Body of pancreas (tissue), 4 donors: ENCODE results near the gene ACTN2. TPM values are rescaled to one million over a fixed set of nuclear protein-coding genes. Genes with fewer than 3 reads are reported as not detected.

Source experiments
- ATAC-seq: fragments of 150-250 bp; one replicate; pipeline ENCODE4 v1.9.1; 2016
- DNase-seq, 4 donors: peaks; one replicate each; pipeline ENCODE4 v3.0.0-alpha.2; 2019
- H3K27ac ChIP-seq, 4 donors: fragments of 200-600 bp; sonication (generic); 1 replicate in 3 of 4; 2 replicates in 1 of 4; pipeline versions ENCODE4 v1.5.1 to v1.6.1; 2016 to 2019; ENCODE audit warnings: mild to moderate bottlenecking in 1 of 4, mixed read lengths in 1 of 4, moderate library complexity in 1 of 4
- H3K27me3 ChIP-seq, 2 donors: fragments of 200-600 bp; sonication (generic); one replicate each; pipeline ENCODE4 v1.6.0; 2016; ENCODE audit warnings: mild to moderate bottlenecking in 1 of 2
- H3K36me3 ChIP-seq, 2 donors: fragments of 200-600 bp; sonication (generic); replicated peaks in 1 of 2; 2 replicates each; pipeline ENCODE4 v1.5.1; 2016; ENCODE audit warnings: low read depth in 2 of 2; ENCODE audit not compliant: insufficient read depth in 1 of 2
- H3K4me1 ChIP-seq: fragments of 200-600 bp; sonication (generic); one replicate; pipeline ENCODE4 v1.6.0; 2016
- H3K4me3 ChIP-seq, 2 donors: fragments of 200-600 bp; sonication (generic); 1 replicate in 1 of 2; 2 replicates in 1 of 2; pipeline ENCODE4 v1.5.1; 2016 to 2019
- H3K9me3 ChIP-seq, 3 donors: fragments of 200-600 bp; sonication (generic); 1 replicate in 2 of 3; 2 replicates in 1 of 3; pipeline ENCODE4 v1.5.1; 2016
- POLR2A ChIP-seq, 3 donors: fragments of 450-650 bp; IDR thresholded peaks; one replicate each; pipeline ENCODE4 v1.6.1; 2016; ENCODE audit warnings: antibody characterized with exemption in 3 of 3, mild to moderate bottlenecking in 2 of 3
- WGBS, 2 donors: methylation state at CpG; one replicate each; pipeline ENCODE4 v1.1.5; 2017; 5-methylcytosine and 5-hydroxymethylcytosine counted together
- intact Hi-C: fragments of 100-400 bp; cut with DNase I; formaldehyde crosslinking; loops from one replicate; pipeline ENCODE4 v1.15.1; 2023
- total RNA-seq, 2 donors: library from RNA; depleted of rRNA; stranded (reverse); fragments of >200 nt; gene quantifications; one replicate each; pipeline ENCODE4 v1.1.0, GENCODE V29; 2016
- TF ChIP-seq, protein P1 (sequence below), 7 experiments: fragments of 450-650 bp in 4 of 7; fragments of 200-600 bp in 3 of 7; sonication (generic) in 3 of 7; IDR thresholded peaks; one replicate each; pipeline ENCODE4 v1.5.1; 2016 to 2019; ENCODE audit warnings: antibody characterized with exemption in 7 of 7

Gene ACTN2
- total RNA-seq, 2 donors from 2014 or later: 3.0 to 3.1 TPM

DNA sequence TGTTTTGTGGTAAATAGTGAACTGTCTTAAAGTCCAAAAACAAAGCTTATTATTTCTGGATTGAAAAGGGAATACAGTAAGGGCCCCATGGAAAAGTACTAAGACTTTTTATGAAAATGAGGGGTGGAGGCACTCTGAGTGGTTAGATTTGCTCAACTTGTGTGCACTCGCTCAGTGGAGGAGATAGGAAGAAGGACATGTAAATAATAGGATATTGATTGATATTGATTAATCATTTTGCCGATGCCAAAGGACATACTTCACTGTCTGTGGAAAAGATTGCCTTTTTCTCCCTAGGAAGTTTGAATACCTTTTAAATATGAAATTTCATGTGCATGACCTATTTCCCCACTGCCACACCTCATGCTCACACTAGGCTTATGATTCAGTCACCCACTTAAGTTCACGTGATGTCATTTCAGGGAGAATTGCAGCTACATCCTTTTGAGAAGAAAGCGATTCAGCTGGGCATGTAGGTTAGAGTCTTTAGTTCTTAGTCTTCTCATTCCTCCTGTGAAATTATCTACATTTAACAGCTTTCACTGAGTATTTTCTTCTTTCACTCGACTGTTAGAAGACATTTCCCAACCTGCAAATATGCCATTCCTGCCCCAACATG, 113.8 kb downstream of the ACTN2 start:
- ATAC-seq: no peak
- intact Hi-C loops: no loop called here
- Histone ChIP-seq H3K4me1 (peaks cover 47% of the 10 kb centered on the region), H3K4me3 (no peak overlapping the region), H3K9me3 (no peaks in the 10 kb centered on the region), H3K36me3 (no peaks in the 10 kb centered on the region), H3K27ac (peak overlapping the region in 2 of 4 donors; percentile 5 to 30), H3K27me3 (no peaks in the 10 kb centered on the region)
- TF ChIP-seq, protein P1, sequence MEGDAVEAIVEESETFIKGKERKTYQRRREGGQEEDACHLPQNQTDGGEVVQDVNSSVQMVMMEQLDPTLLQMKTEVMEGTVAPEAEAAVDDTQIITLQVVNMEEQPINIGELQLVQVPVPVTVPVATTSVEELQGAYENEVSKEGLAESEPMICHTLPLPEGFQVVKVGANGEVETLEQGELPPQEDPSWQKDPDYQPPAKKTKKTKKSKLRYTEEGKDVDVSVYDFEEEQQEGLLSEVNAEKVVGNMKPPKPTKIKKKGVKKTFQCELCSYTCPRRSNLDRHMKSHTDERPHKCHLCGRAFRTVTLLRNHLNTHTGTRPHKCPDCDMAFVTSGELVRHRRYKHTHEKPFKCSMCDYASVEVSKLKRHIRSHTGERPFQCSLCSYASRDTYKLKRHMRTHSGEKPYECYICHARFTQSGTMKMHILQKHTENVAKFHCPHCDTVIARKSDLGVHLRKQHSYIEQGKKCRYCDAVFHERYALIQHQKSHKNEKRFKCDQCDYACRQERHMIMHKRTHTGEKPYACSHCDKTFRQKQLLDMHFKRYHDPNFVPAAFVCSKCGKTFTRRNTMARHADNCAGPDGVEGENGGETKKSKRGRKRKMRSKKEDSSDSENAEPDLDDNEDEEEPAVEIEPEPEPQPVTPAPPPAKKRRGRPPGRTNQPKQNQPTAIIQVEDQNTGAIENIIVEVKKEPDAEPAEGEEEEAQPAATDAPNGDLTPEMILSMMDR (IDR thresholded peaks at IDR 0.05): no peak
- no peak for TF ChIP-seq POLR2A (IDR thresholded peaks at IDR 0.05)
- DNase-seq: no peak
- 29 to 42% methylated on average over 5 of the region's 5 CpGs for WGBS, 2 donors

DNA sequence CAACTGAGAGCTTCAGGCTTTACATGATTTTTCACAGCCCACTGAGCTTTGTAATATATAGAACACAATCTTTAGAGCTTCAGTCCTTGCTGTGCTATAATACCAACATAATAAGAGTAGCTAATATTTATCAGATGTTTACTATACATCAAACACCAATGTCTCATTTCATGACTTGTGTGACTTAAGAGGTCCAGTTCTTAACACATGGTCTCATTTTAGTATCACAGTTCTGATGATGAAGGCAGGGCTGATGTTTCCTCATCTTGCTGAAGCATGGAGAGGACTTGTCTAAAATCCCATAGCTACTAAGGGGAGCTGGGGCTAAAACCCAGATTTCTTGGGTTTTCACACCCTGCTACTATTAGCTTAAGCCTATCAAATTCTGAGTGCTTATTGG, 114.3 kb downstream of the ACTN2 start:
- Histone ChIP-seq H3K27me3 (no peaks in the 10 kb centered on the region), H3K4me3 (no peak overlapping the region), H3K9me3 (no peaks in the 10 kb centered on the region), H3K27ac (peak overlapping the region in 2 of 4 donors; percentile 5 to 30), H3K36me3 (no peaks in the 10 kb centered on the region), H3K4me1 (peaks cover 52% of the 10 kb centered on the region)
- ATAC-seq: no peak
- intact Hi-C loops: no loop called here
- TF ChIP-seq, protein P1 (IDR thresholded peaks at IDR 0.05): no peak
- TF ChIP-seq POLR2A (IDR thresholded peaks at IDR 0.05): no peak
- DNase-seq: no peak

DNA sequence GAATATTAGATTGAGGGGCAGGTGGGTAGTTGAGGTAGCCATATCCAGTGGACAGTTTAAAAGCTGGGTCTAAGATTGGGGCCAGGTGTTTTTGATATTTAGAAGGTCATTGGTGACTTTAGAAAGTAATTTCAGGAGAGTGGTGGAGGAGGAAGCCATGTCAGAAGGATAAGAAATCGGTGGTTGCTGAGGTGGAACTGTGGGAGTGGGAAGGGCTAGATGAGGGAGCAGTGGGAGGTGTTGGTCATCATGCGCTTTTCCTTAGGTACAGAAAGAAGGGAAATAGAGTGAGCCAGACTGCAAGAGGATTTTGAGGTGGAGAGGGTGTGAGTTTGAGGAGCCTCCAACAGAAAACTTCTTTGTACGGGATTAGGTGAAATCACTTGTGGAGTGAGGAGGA, 116.0 kb downstream of the ACTN2 start:
- H3K9me3 ChIP-seq: no peaks in the 10 kb centered on the region
- TF ChIP-seq, protein P1 (IDR thresholded peaks at IDR 0.05): no peak
- no peak for TF ChIP-seq POLR2A (IDR thresholded peaks at IDR 0.05)
- H3K27ac ChIP-seq: no peak overlapping the region
- H3K4me3 ChIP-seq: no peak overlapping the region
- intact Hi-C loops: no loop called here
- ATAC-seq (no peak), DNase-seq (no peak)
- H3K27me3 ChIP-seq: no peaks in the 10 kb centered on the region
- H3K4me1 ChIP-seq: peaks cover 56% of the 10 kb centered on the region
- H3K36me3 ChIP-seq: no peaks in the 10 kb centered on the region
- 78 to 80% methylated on average over 2 to 3 of the region's 3 CpGs for WGBS, 2 donors

DNA sequence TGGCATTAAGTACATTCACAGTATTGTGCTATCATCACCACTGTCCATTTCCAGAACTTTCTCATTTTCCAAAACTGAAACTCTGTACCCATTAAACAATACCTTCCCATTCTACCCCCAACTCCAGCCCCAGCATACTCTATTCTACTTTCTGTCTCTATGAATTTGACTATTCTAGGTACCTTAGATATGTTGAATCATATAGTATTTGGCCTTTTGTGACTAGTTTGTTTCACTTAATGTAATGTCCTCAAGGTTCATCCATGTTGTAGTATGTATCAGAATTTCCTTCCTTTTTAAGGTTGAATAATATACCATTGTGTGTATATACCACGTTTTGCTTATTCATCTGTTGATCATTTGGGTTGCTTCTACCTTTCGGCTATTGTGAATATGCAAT, 120.3 kb downstream of the ACTN2 start:
- Histone ChIP-seq H3K27ac (no peak overlapping the region), H3K9me3 (no peaks in the 10 kb centered on the region), H3K4me1 (peaks cover 51% of the 10 kb centered on the region), H3K36me3 (no peaks in the 10 kb centered on the region), H3K27me3 (no peaks in the 10 kb centered on the region), H3K4me3 (no peak overlapping the region)
- TF ChIP-seq, protein P1 (IDR thresholded peaks at IDR 0.05): no peak
- no peak for TF ChIP-seq POLR2A (IDR thresholded peaks at IDR 0.05)
- 85 to 92% methylated on average over 2 of the region's 2 CpGs for WGBS, 2 donors
- DNase-seq: no peak
- intact Hi-C loops: no loop called here
- no peak for ATAC-seq

DNA sequence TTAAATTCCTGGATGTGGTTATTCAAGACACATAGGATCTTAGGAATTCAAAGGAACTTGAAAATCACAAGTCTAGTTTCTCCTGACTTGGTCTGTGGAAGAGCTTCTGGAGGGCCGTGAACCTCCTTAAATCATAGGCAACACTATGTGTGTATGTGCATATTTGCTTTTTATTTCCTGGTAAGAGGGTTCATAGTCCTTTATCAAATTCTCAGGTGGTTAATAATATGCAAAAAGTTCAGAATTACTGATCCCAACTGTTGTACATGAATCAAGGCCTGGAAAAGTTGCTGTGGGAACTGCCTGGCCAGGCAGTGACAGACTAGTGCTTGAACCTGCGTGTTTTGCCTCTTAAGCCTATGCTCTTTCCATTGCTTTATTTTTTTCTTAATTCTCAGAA, 121.7 kb downstream of the ACTN2 start:
- Histone ChIP-seq H3K27ac (peak overlapping the region in 3 of 4 donors; percentile 43 to 70 (median 62)), H3K9me3 (no peaks in the 10 kb centered on the region), H3K27me3 (no peaks in the 10 kb centered on the region), H3K4me1 (peaks cover 56% of the 10 kb centered on the region), H3K4me3 (no peak overlapping the region), H3K36me3 (peaks cover 0 to 2% of the 10 kb centered on the region in 2 donors)
- 49 to 63% methylated on average over 2 of the region's 2 CpGs for WGBS, 2 donors
- TF ChIP-seq, protein P1 (IDR thresholded peaks at IDR 0.05): no peak
- TF ChIP-seq POLR2A (IDR thresholded peaks at IDR 0.05): no peak
- ATAC-seq: peak; percentile 73
- intact Hi-C loops: no loop called here
- DNase-seq: no peak
